CD4-positive, alpha-beta T cell treated with Interleukin-17A for 4 hours (primary cell): ENCODE results near the gene NUP62CL.

Source experiments
- DNase-seq: peaks from one replicate; pipeline ENCODE4 v3.0.0-alpha.2; 2020; ENCODE audit warnings: mixed read lengths

The NUP62CL gene

GRCh38 chrX:107146670-107147069, 59.6 kb downstream of the NUP62CL start:
- DNase-seq, result no peak

- DNase-seq, result no peak
These were observed 70.3 kb downstream of the NUP62CL start for GRCh38 chrX:107135965-107136307.

DNA sequence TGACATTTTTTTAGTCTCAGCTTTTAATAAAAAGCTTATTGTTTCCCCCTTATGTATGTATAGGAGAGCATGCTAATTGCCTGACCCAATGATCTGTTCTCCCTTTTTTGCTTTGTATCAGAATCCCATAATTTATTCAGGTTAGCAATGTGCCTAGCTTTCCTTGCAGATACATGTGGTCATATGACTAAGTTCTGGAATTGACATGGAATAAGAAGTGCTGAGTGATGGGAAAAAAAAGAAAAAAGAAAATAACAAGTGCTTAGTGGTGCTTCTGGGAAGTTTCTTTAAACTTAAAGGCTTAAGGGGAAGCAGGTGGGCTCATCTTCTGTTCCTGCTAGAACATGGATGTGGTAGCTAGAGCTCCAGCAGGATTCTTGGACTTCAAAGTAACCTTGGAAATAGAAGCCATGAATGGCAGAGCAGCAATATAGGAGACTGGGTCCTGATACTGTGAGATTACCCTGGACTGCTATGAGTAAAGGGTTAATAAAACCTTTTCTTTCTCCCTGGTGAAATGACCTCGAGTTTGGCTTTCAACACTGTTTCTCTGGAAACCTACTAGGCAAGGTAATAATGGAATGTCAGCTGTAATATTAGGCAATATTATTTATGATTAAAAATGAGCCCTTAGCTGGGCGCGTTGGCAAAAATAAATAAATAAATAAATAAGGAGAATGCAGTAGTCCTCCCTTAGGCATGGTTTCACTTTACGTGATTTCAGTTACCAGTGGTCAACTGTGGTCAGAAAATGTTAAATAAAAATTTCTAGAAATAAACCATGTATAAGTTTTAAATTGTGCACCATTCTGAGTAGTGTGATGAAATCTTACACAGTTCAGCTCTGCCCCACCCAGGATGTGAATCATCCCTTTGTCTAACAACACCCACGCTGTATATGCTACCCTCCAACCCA, 70.9 kb downstream of the NUP62CL start:
- peak; percentile 15 for DNase-seq

DNA sequence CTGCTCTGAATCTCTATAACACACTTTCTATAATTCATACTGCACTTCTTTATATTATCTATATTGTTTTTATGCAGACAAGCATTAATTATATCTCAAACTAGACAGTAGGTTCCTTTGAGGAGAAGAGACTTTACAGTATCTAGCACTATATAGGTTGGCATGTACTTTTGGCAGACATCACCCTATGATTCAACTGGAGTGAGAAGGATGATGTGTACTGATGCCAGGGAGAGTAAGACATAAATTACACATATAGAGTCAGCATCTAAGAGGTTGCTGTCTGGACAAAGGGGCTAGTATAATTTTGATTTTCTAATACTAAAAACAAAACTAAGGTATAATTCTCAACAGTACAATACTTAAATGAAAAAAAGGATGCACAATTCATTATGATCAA, 82.5 kb downstream of the NUP62CL start:
- DNase-seq, result no peak

- no peak for DNase-seq
These were observed 87.0 kb downstream of the NUP62CL start for GRCh38 chrX:107119283-107119682.

- peak; percentile 76 for DNase-seq
These were observed 87.7 kb downstream of the NUP62CL start, which contains the start of gene RBM41 for GRCh38 chrX:107118322-107119147. Gene RBM41 (minus strand): TSS chrX:107118822. CDS start chrX:107118773, 49 bp downstream.

DNA sequence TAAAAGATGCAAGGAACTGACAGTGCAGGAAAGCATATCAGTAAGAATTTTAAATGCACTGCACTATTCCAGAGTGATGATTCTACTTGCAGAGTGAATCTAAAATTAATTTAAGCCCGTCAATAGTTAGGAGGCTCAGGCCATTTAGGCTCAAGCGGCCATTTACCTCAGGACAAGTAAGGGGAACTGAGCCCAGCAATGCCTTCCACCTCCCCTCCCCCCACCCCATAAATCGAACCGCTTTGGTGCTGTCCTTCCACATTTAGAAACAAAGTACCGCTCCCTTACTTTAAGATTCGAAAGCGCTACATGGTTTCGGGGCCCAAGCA, 88.3 kb downstream of the NUP62CL start:
- DNase-seq, result no peak

DNA sequence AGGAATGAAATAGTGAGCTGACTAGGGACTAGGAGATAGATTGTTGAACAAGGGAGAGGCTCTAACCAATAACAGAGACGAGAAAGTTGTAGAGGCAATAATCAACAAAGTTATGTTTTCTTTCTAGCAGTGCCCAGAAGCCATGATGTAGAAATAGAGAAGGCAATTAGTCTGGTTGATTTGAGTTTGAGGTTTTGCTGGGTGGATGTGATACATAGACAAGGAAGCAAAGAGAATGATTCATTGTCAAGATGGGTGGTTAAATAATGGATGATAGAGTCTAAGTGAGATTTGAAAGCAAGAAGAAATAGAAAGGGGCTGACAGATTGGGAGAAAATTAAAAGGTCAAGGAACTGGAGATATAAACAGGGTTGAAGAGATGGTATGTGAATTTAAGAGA, 98.8 kb downstream of the NUP62CL start:
- no peak for DNase-seq

DNA sequence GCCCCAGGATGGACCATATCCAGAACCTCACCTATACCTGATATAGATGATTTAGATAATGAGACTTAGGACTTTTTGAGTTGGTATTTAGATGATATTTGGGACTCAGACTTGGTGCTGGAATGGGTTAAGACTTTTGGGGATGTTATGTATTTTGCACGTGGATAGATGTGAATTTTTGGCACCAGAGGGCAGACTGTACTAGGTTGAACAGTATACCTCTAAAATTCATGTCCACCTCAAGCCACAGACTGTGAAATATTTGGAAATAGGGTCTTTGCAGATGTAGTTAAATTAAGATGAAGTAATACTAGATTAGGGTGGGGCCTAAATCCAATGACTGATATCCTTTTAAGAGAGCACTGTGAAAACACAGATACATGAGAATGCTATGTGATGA, 103.3 kb downstream of the NUP62CL start:
- no peak for DNase-seq

DNA sequence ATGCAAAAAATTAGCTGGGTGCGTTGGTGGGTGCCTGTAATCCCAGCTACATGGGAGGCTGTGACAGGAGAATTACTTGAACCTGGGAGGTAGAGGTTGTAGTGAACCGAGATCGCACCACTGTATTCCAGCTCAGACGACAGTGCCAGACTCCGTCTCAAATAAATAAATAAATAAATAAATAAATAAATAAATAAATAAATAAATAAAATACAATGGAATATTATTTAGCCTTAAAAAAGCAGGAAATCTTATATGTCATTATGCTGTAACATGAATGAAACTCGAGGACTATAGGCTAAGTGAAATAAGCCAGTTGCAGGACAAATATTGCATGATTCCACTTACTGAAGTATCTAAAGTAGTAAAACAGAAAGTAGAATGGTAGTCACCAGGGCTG, 130.1 kb downstream of the NUP62CL start:
- DNase-seq, result no peak
